Ishikawa (cell line): Measurements from ENCODE around the gene PPM1L.

Experiments
- CEBPB ChIP-seq: IDR thresholded peaks from 2 replicates; pipeline ENCODE4 v1.6.1; 2012
- CREB1 ChIP-seq: IDR thresholded peaks from 2 replicates; pipeline ENCODE4 v1.6.1; 2012; ENCODE audit warnings: low read depth
- EP300 ChIP-seq: IDR thresholded peaks from 2 replicates; pipeline ENCODE4 v1.6.1; 2012; ENCODE audit warnings: borderline replicate concordance
- FOXM1 ChIP-seq: IDR thresholded peaks from 2 replicates; pipeline ENCODE4 v1.6.1; 2012; ENCODE audit warnings: low read depth, borderline replicate concordance
- NFIC ChIP-seq: IDR thresholded peaks from 2 replicates; pipeline ENCODE4 v1.6.1; 2012
- RAD21 ChIP-seq: IDR thresholded peaks from 2 replicates; pipeline ENCODE4 v1.6.1; 2012; ENCODE audit warnings: low read depth
- TAF1 ChIP-seq: IDR thresholded peaks from 2 replicates; pipeline ENCODE4 v1.6.1; 2012; ENCODE audit warnings: low read depth, mild to moderate bottlenecking
- TCF12 ChIP-seq: IDR thresholded peaks from 2 replicates; pipeline ENCODE4 v1.6.1; 2012; ENCODE audit warnings: low read depth
- TEAD4 ChIP-seq: IDR thresholded peaks from 2 replicates; pipeline ENCODE4 v1.6.1; 2012
- YY1 ChIP-seq: IDR thresholded peaks from 2 replicates; pipeline ENCODE4 v1.6.1; 2012; ENCODE audit warnings: low read depth
- ZBTB7A ChIP-seq: IDR thresholded peaks from 2 replicates; pipeline ENCODE4 v1.6.1; 2012; ENCODE audit warnings: low read depth
- TF ChIP-seq, protein P1 (sequence below): IDR thresholded peaks from 2 replicates; pipeline ENCODE4 v1.6.1; 2012
- TF ChIP-seq, protein P2 (sequence below): IDR thresholded peaks from 2 replicates; pipeline ENCODE4 v1.6.1; 2012
- TF ChIP-seq, protein P3 (sequence below): IDR thresholded peaks from 2 replicates; pipeline ENCODE4 v1.6.1; 2012; ENCODE audit warnings: low read depth, mild to moderate bottlenecking

DNA sequence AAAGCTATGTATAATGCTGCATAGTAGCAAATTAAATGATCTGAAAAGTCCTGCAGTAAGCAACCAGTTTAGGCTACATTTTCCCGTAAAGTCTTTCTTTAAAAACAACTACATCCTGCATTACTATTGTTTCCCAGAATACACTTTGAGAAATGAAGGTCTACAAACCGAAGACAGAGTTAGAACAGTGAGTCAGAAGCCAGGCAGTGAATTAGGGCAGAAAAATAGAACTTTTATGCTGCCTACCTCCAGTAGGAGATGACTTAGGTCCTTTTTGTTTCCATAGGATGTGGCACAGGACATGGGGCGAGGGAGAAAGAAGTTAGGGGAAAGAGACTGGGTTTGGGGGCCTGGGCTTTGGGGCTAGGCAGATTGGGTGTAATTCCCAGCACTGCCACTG, 127.3 kb downstream of the PPM1L start:
- TF ChIP-seq YY1 (no peak), NFIC (no peak), RAD21 (no peak), CEBPB (no peak), TAF1 (no peak), TCF12 (no peak), FOXM1 (no peak), ZBTB7A (no peak), TEAD4 (no peak), EP300 (no peak), CREB1 (no peak)
- TF ChIP-seq, protein P1, sequence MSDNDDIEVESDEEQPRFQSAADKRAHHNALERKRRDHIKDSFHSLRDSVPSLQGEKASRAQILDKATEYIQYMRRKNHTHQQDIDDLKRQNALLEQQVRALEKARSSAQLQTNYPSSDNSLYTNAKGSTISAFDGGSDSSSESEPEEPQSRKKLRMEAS, result no peak
- TF ChIP-seq, protein P2, sequence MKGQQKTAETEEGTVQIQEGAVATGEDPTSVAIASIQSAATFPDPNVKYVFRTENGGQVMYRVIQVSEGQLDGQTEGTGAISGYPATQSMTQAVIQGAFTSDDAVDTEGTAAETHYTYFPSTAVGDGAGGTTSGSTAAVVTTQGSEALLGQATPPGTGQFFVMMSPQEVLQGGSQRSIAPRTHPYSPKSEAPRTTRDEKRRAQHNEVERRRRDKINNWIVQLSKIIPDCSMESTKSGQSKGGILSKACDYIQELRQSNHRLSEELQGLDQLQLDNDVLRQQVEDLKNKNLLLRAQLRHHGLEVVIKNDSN, result no peak
- TF ChIP-seq, protein P3, sequence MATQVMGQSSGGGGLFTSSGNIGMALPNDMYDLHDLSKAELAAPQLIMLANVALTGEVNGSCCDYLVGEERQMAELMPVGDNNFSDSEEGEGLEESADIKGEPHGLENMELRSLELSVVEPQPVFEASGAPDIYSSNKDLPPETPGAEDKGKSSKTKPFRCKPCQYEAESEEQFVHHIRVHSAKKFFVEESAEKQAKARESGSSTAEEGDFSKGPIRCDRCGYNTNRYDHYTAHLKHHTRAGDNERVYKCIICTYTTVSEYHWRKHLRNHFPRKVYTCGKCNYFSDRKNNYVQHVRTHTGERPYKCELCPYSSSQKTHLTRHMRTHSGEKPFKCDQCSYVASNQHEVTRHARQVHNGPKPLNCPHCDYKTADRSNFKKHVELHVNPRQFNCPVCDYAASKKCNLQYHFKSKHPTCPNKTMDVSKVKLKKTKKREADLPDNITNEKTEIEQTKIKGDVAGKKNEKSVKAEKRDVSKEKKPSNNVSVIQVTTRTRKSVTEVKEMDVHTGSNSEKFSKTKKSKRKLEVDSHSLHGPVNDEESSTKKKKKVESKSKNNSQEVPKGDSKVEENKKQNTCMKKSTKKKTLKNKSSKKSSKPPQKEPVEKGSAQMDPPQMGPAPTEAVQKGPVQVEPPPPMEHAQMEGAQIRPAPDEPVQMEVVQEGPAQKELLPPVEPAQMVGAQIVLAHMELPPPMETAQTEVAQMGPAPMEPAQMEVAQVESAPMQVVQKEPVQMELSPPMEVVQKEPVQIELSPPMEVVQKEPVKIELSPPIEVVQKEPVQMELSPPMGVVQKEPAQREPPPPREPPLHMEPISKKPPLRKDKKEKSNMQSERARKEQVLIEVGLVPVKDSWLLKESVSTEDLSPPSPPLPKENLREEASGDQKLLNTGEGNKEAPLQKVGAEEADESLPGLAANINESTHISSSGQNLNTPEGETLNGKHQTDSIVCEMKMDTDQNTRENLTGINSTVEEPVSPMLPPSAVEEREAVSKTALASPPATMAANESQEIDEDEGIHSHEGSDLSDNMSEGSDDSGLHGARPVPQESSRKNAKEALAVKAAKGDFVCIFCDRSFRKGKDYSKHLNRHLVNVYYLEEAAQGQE, result no peak
